Measurements from ENCODE around the gene MMADHC. TPM values are rescaled to one million over a fixed set of nuclear protein-coding genes. Genes with fewer than 3 reads are reported as not detected.

The MMADHC gene
- total and polyA plus RNA-seq, 2 of the 13 experiments (the other 11 are each of a cell fraction or from before 2014, with no cell fraction given), result 90.2 to 210 TPM

DNA sequence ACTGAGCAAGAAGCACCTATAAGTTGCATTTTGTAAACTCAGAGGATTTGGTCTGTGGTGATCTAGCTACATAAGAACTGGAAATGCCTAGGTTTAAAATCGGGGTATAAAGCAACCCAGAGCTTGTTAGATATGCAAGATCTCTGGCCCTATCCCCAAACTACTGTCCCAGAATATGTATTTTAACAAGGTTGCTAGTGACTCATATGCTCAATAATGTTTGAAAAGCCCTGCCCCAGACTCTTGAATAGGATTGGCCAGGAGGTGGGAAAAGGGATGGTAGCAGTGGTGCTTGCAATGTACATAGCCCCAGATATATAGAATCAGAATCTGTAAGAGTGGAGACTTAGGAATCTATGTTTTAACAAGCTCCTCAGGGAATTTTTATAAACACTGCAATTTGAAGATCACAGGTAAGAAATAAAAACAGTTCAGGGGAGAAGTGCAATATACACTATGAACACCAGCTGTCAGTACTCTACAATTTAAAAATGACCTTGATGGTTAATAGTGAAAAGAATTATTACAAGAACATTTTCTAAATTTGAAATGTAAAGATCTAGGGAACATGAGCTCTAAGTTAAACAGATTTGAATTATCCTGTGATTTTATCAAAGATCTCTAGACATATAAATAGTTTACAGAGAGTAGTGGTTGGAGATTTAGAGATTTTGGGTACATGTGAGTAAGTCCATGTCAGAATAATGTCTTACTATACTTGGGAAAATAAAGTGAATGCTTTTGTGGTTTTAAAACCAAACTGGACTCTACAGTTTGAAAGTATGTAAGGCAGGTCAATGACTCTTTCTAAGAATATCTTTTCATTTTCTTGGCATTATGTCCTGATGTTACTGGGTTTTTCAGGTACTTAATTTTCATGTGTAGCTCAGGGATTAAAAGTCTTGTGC is 7.7 kb upstream of the MMADHC start (continued):
- TF ChIP-seq, protein P1, sequence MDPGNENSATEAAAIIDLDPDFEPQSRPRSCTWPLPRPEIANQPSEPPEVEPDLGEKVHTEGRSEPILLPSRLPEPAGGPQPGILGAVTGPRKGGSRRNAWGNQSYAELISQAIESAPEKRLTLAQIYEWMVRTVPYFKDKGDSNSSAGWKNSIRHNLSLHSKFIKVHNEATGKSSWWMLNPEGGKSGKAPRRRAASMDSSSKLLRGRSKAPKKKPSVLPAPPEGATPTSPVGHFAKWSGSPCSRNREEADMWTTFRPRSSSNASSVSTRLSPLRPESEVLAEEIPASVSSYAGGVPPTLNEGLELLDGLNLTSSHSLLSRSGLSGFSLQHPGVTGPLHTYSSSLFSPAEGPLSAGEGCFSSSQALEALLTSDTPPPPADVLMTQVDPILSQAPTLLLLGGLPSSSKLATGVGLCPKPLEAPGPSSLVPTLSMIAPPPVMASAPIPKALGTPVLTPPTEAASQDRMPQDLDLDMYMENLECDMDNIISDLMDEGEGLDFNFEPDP (CRISPR knock-in tag; conservative IDR thresholded peaks at IDR 0.05), result no peak
- TF ChIP-seq KDM5B (CRISPR knock-in tag; IDR thresholded peaks at IDR 0.05; ENCODE audit: borderline replicate concordance) (no peak), JUND (CRISPR knock-in tag; IDR thresholded peaks at IDR 0.05) (no peak), PPARG (CRISPR knock-in tag; conservative IDR thresholded peaks at IDR 0.05) (no peak), ZNF234 (CRISPR knock-in tag; conservative IDR thresholded peaks at IDR 0.05) (no peak), ZBTB20 (CRISPR knock-in tag; IDR thresholded peaks at IDR 0.05; ENCODE audit: borderline replicate concordance, low read depth) (no peak)
- TF ChIP-seq, protein P2, sequence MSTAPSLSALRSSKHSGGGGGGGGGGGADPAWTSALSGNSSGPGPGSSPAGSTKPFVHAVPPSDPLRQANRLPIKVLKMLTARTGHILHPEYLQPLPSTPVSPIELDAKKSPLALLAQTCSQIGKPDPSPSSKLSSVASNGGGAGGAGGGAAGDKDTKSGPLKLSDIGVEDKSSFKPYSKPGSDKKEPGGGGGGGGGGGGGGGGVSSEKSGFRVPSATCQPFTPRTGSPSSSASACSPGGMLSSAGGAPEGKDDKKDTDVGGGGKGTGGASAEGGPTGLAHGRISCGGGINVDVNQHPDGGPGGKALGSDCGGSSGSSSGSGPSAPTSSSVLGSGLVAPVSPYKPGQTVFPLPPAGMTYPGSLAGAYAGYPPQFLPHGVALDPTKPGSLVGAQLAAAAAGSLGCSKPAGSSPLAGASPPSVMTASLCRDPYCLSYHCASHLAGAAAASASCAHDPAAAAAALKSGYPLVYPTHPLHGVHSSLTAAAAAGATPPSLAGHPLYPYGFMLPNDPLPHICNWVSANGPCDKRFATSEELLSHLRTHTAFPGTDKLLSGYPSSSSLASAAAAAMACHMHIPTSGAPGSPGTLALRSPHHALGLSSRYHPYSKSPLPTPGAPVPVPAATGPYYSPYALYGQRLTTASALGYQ (CRISPR knock-in tag; IDR thresholded peaks at IDR 0.05), result no peak
- TF ChIP-seq, protein P3, sequence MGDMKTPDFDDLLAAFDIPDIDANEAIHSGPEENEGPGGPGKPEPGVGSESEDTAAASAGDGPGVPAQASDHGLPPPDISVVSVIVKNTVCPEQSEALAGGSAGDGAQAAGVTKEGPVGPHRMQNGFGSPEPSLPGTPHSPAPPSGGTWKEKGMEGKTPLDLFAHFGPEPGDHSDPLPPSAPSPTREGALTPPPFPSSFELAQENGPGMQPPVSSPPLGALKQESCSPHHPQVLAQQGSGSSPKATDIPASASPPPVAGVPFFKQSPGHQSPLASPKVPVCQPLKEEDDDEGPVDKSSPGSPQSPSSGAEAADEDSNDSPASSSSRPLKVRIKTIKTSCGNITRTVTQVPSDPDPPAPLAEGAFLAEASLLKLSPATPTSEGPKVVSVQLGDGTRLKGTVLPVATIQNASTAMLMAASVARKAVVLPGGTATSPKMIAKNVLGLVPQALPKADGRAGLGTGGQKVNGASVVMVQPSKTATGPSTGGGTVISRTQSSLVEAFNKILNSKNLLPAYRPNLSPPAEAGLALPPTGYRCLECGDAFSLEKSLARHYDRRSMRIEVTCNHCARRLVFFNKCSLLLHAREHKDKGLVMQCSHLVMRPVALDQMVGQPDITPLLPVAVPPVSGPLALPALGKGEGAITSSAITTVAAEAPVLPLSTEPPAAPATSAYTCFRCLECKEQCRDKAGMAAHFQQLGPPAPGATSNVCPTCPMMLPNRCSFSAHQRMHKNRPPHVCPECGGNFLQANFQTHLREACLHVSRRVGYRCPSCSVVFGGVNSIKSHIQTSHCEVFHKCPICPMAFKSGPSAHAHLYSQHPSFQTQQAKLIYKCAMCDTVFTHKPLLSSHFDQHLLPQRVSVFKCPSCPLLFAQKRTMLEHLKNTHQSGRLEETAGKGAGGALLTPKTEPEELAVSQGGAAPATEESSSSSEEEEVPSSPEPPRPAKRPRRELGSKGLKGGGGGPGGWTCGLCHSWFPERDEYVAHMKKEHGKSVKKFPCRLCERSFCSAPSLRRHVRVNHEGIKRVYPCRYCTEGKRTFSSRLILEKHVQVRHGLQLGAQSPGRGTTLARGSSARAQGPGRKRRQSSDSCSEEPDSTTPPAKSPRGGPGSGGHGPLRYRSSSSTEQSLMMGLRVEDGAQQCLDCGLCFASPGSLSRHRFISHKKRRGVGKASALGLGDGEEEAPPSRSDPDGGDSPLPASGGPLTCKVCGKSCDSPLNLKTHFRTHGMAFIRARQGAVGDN (CRISPR knock-in tag; IDR thresholded peaks at IDR 0.05), result no peak

Data from HepG2 (cell line).